ENCODE results near the gene PMVK.

The PMVK gene

DNA sequence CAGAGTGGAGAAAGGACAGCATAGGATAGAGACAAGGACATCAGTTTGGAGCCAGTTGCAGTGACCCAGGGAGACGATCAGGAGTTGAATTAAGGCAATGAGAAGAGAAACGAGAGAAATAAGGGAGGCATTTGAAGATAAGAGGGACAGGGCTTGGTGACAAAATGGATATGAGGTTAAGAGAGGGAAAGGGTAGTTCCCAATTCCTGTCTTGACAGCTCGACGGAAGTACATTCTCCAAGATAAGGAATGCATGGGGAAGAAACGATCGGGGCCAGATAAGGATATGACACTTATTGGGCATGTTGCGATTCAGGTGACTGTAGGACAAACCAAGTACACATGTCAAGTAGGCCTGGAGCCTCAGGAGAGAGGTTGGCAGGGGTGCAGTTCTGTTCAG, 47.8 kb downstream of the PMVK start:
- Histone ChIP-seq H3K27me3 (no peaks in the 10 kb centered on the region), H3K36me3 (no peaks in the 10 kb centered on the region), H3K4me1 (peaks cover 13% of the 10 kb centered on the region), H3K4me3 (ENCODE audit: low read depth, low read length) (no peak overlapping the region), H3K9me3 (no peaks in the 10 kb centered on the region)
- no peak for DNase-seq
- TF ChIP-seq, protein P1, sequence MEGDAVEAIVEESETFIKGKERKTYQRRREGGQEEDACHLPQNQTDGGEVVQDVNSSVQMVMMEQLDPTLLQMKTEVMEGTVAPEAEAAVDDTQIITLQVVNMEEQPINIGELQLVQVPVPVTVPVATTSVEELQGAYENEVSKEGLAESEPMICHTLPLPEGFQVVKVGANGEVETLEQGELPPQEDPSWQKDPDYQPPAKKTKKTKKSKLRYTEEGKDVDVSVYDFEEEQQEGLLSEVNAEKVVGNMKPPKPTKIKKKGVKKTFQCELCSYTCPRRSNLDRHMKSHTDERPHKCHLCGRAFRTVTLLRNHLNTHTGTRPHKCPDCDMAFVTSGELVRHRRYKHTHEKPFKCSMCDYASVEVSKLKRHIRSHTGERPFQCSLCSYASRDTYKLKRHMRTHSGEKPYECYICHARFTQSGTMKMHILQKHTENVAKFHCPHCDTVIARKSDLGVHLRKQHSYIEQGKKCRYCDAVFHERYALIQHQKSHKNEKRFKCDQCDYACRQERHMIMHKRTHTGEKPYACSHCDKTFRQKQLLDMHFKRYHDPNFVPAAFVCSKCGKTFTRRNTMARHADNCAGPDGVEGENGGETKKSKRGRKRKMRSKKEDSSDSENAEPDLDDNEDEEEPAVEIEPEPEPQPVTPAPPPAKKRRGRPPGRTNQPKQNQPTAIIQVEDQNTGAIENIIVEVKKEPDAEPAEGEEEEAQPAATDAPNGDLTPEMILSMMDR (IDR thresholded peaks at IDR 0.05; ENCODE audit: low read depth, low read length) = no peak

GRCh38 chr1:154886281-154887015, 50.1 kb downstream of the PMVK start:
- no peaks in the 10 kb centered on the region for H3K27me3 ChIP-seq
- no peaks in the 10 kb centered on the region for H3K9me3 ChIP-seq
- TF ChIP-seq, protein P1 (IDR thresholded peaks at IDR 0.05; ENCODE audit: low read depth, low read length) = no peak
- no peaks in the 10 kb centered on the region for H3K36me3 ChIP-seq
- peak; percentile 50 for DNase-seq
- H3K4me3 ChIP-seq (ENCODE audit: low read depth, low read length) = no peak overlapping the region
- peaks cover 13% of the 10 kb centered on the region for H3K4me1 ChIP-seq

- Histone ChIP-seq H3K36me3 (no peaks in the 10 kb centered on the region), H3K9me3 (no peaks in the 10 kb centered on the region), H3K4me3 (ENCODE audit: low read depth, low read length) (no peak overlapping the region), H3K4me1 (peaks cover 13% of the 10 kb centered on the region), H3K27me3 (no peaks in the 10 kb centered on the region)
- TF ChIP-seq, protein P1 (IDR thresholded peaks at IDR 0.05; ENCODE audit: low read depth, low read length) = no peak
- DNase-seq = no peak
Measured at GRCh38 chr1:154884869-154885701, 51.4 kb downstream of the PMVK start.

- no peak for DNase-seq
- no peaks in the 10 kb centered on the region for H3K36me3 ChIP-seq
- no peaks in the 10 kb centered on the region for H3K27me3 ChIP-seq
- peaks cover 13% of the 10 kb centered on the region for H3K4me1 ChIP-seq
- TF ChIP-seq, protein P1 (IDR thresholded peaks at IDR 0.05; ENCODE audit: low read depth, low read length) = no peak
- H3K4me3 ChIP-seq (ENCODE audit: low read depth, low read length) = no peak overlapping the region
- H3K9me3 ChIP-seq = no peaks in the 10 kb centered on the region
Measured at GRCh38 chr1:154883919-154884868, 52.3 kb downstream of the PMVK start.

DNA sequence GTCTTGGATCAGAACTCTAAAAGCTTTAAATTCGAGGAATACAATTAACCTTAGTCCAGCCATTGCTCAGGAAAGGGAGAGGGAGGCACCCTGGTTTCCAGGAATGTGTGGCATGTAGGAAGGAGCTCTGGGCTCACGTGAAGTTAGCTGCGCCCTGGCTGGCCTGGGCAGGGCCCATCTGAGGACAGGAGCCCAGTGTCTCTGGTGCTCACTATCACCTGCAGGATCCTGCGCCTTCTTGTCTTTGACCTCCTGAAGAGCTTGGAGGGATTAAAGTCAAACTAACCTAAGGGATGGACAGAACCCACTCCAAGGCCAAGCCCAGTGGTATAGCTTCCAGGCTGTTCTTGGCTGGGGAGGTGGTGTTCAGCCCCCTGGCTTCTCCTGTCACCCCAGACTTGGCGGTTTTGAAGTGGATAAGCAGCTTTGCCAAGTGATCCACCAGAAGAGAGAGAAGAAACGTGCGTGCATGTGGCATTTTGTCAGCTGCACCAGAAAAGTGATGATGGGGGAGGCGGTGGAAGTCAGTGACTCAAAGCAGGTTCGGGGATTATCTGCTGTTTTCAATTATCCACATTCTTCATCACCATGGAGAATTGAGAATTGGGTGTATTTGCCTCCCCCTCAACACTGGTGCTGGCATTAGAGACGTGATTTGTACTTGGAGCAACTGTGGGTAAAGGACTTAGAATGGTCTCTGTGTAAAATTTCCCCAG, 54.5 kb downstream of the PMVK start:
- no peak overlapping the region for H3K4me3 ChIP-seq (ENCODE audit: low read depth, low read length)
- no peaks in the 10 kb centered on the region for H3K36me3 ChIP-seq
- no peak for DNase-seq
- H3K27me3 ChIP-seq = no peaks in the 10 kb centered on the region
- no peaks in the 10 kb centered on the region for H3K9me3 ChIP-seq
- peaks cover 9% of the 10 kb centered on the region for H3K4me1 ChIP-seq
- TF ChIP-seq, protein P1 (IDR thresholded peaks at IDR 0.05; ENCODE audit: low read depth, low read length) = no peak
